Right lobe of liver (tissue), 6 donors: ENCODE results near the gene WDR27. TPM values are rescaled to one million over a fixed set of nuclear protein-coding genes. Genes with fewer than 3 reads are reported as not detected.
A peak's percentile ranks its signal among the peaks of the same experiment; 100 is the strongest.

Experiments
- ATAC-seq, 4 donors: fragments of 200-7000 bp; cut with Tn5 transposase; one replicate each; pipeline ENCODE4 v1.9.1; 2020; ENCODE audit warnings: mild to moderate bottlenecking in 4 of 4, moderate library complexity in 4 of 4
- DNase-seq, 3 donors: peaks; one replicate each; pipeline ENCODE4 v3.0.0-alpha.2; 2020
- H3K27ac ChIP-seq, 3 donors: fragments of 200-600 bp; one replicate each; pipeline ENCODE4 v1.8.0; 2022
- H3K27me3 ChIP-seq, 2 donors: fragments of 200-600 bp; one replicate each; pipeline ENCODE4 v1.8.0; 2022
- H3K36me3 ChIP-seq, 4 donors: fragments of 200-600 bp; sonication (generic) in 1 of 4; one replicate each; pipeline versions ENCODE4 v1.5.1 to v1.8.0; 2017 to 2022; ENCODE audit warnings: control low read depth in 1 of 4
- H3K4me1 ChIP-seq, 4 donors: fragments of 200-600 bp; sonication (generic) in 1 of 4; one replicate each; pipeline versions ENCODE4 v1.5.1 to v1.8.0; 2017 to 2022; ENCODE audit warnings: control low read depth in 1 of 4
- H3K4me3 ChIP-seq, 3 donors: fragments of 200-600 bp; one replicate each; pipeline ENCODE4 v1.8.0; 2022
- H3K9me3 ChIP-seq, 4 donors: fragments of 200-600 bp; sonication (generic) in 1 of 4; one replicate each; pipeline versions ENCODE4 v1.5.1 to v1.8.0; 2017 to 2022; ENCODE audit warnings: control low read depth in 1 of 4
- CTCF ChIP-seq, 4 donors: fragments of 200-600 bp in 3 of 4; fragments of 450-650 bp in 1 of 4; IDR thresholded peaks; one replicate each; pipeline versions ENCODE4 v1.5.1 to v1.8.0; 2016 to 2022; ENCODE audit warnings: antibody characterized with exemption in 4 of 4, mild to moderate bottlenecking in 2 of 4
- POLR2A ChIP-seq: fragments of 450-650 bp; IDR thresholded peaks from one replicate; pipeline ENCODE4 v1.6.1; 2017; ENCODE audit warnings: antibody characterized with exemption, mild to moderate bottlenecking
- WGBS: methylation state at CpG from one replicate; pipeline ENCODE4 v1.1.6; 2018; ENCODE audit warnings: low coverage, low lambda C conversion rate; ENCODE audit not compliant: insufficient coverage; ENCODE audit errors: missing lambda C conversion rate; 5-methylcytosine and 5-hydroxymethylcytosine counted together
- intact Hi-C, 2 donors: fragments of 100-400 bp; cut with DNase I; formaldehyde crosslinking; loops; one replicate each; pipeline versions ENCODE4 v1.11.2 to v1.14.1; 2022
- total RNA-seq, 6 experiments: library from RNA; depleted of rRNA in 2 of 6; stranded (reverse); fragments of >200 nt in 2 of 6; fragmentation: NEBNext Ultra II Directional in 3 of 6; extraction: Animal tissue kit (Norgen Biotek cat#: 25700) in 3 of 6; gene quantifications; one replicate each; pipeline versions ENCODE4 v1.1.0 to v1.2.4, GENCODE V29; 2016 to 2023
- donor health status: DM: no; HTN: yes; CAD: no.
- donor health status: DM: no; HTN: no; CAD: no.
- donor health status: DM: no; HTN: no; CAD: no.
- donor health status: DM: no; HTN: yes; CAD: no.
- donor health status: DM: no; HTN: yes; CAD: no.

WDR27 gene
- total RNA-seq, 6 experiments from 2014 or later: 8.2 to 26.8 (median 12.7) TPM

GRCh38 chr6:169539176-169539897 lies 162.5 kb downstream of the WDR27 start:
- ATAC-seq (peak; percentile 26 to 64 (median 54)), DNase-seq (no peak)
- H3K4me3 ChIP-seq: no peak overlapping the region
- intact Hi-C loops: no loop called here
- peaks cover 0 to 5% (median 0%) of the 10 kb centered on the region in 4 donors for H3K9me3 ChIP-seq
- H3K4me1 ChIP-seq: no peaks in the 10 kb centered on the region
- no peaks in the 10 kb centered on the region for H3K36me3 ChIP-seq
- TF ChIP-seq POLR2A (no peak), CTCF (IDR thresholded peaks at IDR 0.05) (no peak)
- WGBS: 47% methylated on average over 3 of the region's 5 CpGs
- no peak overlapping the region for H3K27ac ChIP-seq
- no peaks in the 10 kb centered on the region for H3K27me3 ChIP-seq

GRCh38 chr6:169536446-169537170 lies 165.2 kb downstream of the WDR27 start:
- ATAC-seq (no peak), DNase-seq (no peak)
- H3K27ac ChIP-seq: no peak overlapping the region
- H3K4me1 ChIP-seq: no peaks in the 10 kb centered on the region
- H3K27me3 ChIP-seq: no peaks in the 10 kb centered on the region
- intact Hi-C loops: no loop called here
- peaks cover 0 to 5% (median 0%) of the 10 kb centered on the region in 4 donors for H3K9me3 ChIP-seq
- no peaks in the 10 kb centered on the region for H3K36me3 ChIP-seq
- H3K4me3 ChIP-seq: no peak overlapping the region
- 76% methylated on average over 5 of the region's 5 CpGs for WGBS
- TF ChIP-seq POLR2A (no peak), CTCF (IDR thresholded peaks at IDR 0.05) (no peak)

- no peak for DNase-seq
- WGBS: 97% methylated on average over 3 of the region's 3 CpGs
- no peak for ATAC-seq
- H3K4me1 ChIP-seq: peaks cover 0 to 14% (median 5%) of the 10 kb centered on the region in 4 donors
- no peak for TF ChIP-seq CTCF (IDR thresholded peaks at IDR 0.05)
- TF ChIP-seq POLR2A: no peak
- H3K36me3 ChIP-seq: no peaks in the 10 kb centered on the region
- intact Hi-C loops: no loop called here
- peaks cover 0 to 5% (median 0%) of the 10 kb centered on the region in 4 donors for H3K9me3 ChIP-seq
- no peak overlapping the region for H3K4me3 ChIP-seq
- H3K27ac ChIP-seq: no peak overlapping the region
- H3K27me3 ChIP-seq: no peaks in the 10 kb centered on the region
Observed at GRCh38 chr6:169534039-169534421, 167.8 kb downstream of the WDR27 start.

GRCh38 chr6:169533301-169534038 lies 168.4 kb downstream of the WDR27 start:
- Histone ChIP-seq H3K4me1 (peaks cover 0 to 14% (median 5%) of the 10 kb centered on the region in 4 donors), H3K27me3 (no peaks in the 10 kb centered on the region), H3K9me3 (peaks cover 0 to 5% (median 0%) of the 10 kb centered on the region in 4 donors), H3K36me3 (no peaks in the 10 kb centered on the region), H3K27ac (no peak overlapping the region), H3K4me3 (no peak overlapping the region)
- TF ChIP-seq CTCF (IDR thresholded peaks at IDR 0.05) (no peak), POLR2A (no peak)
- DNase-seq: no peak
- no peak for ATAC-seq
- 95% methylated on average over 5 of the region's 6 CpGs for WGBS
- intact Hi-C loops: no loop called here
